ENCODE results near the gene OR51B2. TPM values are rescaled to one million over a fixed set of nuclear protein-coding genes. Genes with fewer than 3 reads are reported as not detected.

OR51B2 gene
- total RNA-seq, 1 donor from 2014 or later: not detected

DNA sequence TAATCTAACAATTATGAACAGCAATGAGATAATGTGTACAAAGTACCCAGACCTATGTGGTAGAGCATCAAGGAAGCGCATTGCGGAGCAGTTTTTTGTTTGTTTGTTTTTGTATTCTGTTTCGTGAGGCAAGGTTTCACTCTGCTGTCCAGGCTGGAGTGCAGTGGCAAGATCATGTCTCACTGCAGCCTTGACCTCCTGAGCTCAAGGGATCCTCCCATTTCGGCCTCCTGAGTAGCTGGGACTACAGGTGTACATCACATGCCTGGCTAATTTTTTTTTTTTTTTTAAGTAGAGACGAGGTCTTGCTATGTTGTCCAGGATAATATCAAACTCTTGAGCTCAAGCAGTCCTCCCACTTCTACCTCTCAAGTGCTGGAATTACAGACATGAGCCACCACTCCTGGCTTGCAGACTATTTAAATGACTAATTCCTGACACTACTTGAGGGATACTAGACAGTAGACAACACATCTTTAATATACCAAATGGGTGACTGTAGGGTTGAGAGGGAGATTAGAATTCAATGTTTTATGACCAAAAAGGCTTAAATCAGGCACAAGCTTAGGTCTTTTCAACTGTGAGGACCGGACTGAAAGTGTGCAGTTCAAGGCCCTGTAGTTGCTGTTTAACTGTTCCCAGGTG is 35.1 kb downstream of the OR51B2 start:
- intact Hi-C loops (cut with micrococcal nuclease): no loop called here

DNA sequence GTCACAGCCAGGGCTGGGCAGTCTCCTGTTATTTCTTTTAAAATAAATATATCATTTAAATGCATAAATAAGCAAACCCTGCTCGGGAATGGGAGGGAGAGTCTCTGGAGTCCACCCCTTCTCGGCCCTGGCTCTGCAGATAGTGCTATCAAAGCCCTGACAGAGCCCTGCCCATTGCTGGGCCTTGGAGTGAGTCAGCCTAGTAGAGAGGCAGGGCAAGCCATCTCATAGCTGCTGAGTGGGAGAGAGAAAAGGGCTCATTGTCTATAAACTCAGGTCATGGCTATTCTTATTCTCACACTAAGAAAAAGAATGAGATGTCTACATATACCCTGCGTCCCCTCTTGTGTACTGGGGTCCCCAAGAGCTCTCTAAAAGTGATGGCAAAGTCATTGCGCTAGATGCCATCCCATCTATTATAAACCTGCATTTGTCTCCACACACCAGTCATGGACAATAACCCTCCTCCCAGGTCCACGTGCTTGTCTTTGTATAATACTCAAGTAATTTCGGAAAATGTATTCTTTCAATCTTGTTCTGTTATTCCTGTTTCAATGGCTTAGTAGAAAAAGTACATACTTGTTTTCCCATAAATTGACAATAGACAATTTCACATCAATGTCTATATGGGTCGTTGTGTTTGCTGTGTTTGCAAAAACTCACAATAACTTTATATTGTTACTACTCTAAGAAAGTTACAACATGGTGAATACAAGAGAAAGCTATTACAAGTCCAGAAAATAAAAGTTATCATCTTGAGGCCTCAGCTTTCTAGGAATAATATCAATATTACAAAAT is 35.8 kb downstream of the OR51B2 start:
- Histone ChIP-seq H3K4me1 (no peaks in the 10 kb centered on the region), H3K27me3 (ENCODE audit: low read depth) (no peaks in the 10 kb centered on the region), H3K27ac (replicated peaks) (no peak overlapping the region), H3K9me3 (replicated peaks) (no peaks in the 10 kb centered on the region), H3K4me3 (no peak overlapping the region), H3K36me3 (no peaks in the 10 kb centered on the region)
- TF ChIP-seq, protein P1, sequence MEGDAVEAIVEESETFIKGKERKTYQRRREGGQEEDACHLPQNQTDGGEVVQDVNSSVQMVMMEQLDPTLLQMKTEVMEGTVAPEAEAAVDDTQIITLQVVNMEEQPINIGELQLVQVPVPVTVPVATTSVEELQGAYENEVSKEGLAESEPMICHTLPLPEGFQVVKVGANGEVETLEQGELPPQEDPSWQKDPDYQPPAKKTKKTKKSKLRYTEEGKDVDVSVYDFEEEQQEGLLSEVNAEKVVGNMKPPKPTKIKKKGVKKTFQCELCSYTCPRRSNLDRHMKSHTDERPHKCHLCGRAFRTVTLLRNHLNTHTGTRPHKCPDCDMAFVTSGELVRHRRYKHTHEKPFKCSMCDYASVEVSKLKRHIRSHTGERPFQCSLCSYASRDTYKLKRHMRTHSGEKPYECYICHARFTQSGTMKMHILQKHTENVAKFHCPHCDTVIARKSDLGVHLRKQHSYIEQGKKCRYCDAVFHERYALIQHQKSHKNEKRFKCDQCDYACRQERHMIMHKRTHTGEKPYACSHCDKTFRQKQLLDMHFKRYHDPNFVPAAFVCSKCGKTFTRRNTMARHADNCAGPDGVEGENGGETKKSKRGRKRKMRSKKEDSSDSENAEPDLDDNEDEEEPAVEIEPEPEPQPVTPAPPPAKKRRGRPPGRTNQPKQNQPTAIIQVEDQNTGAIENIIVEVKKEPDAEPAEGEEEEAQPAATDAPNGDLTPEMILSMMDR (IDR thresholded peaks at IDR 0.05; ENCODE audit: borderline replicate concordance): no peak
- intact Hi-C loops (cut with micrococcal nuclease): no loop called here
- no peak for DNase-seq

More for the DNA sequence above, 35.1 kb downstream of the OR51B2 start:
- no peak for DNase-seq
- Histone ChIP-seq H3K27me3 (ENCODE audit: low read depth) (no peaks in the 10 kb centered on the region), H3K9me3 (replicated peaks) (no peaks in the 10 kb centered on the region), H3K4me1 (no peaks in the 10 kb centered on the region), H3K4me3 (no peak overlapping the region), H3K36me3 (no peaks in the 10 kb centered on the region), H3K27ac (replicated peaks) (no peak overlapping the region)
- TF ChIP-seq, protein P1 (IDR thresholded peaks at IDR 0.05; ENCODE audit: borderline replicate concordance): no peak

DNA sequence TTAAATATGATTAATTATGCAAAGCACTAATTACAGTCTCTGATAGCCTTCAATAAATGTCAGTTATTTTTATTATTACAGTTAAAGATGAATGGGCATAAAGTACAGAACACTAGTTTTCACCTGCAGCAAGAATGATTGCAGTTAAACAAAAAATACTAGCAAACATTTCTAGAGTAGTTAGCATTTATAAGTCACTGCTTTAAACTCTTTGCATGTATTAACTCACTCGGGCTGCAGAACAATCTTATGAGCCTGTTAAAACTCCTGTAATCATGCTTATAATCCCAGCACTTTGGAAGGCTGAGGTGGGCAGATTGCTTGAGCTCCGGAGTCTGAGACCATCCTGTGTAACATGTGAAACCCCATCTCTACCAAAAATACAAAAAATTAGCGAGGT is 37.2 kb downstream of the OR51B2 start:
- Histone ChIP-seq H3K4me3 (no peak overlapping the region), H3K9me3 (replicated peaks) (no peaks in the 10 kb centered on the region), H3K4me1 (no peaks in the 10 kb centered on the region), H3K36me3 (no peaks in the 10 kb centered on the region), H3K27ac (replicated peaks) (no peak overlapping the region), H3K27me3 (ENCODE audit: low read depth) (no peaks in the 10 kb centered on the region)
- TF ChIP-seq, protein P1 (IDR thresholded peaks at IDR 0.05; ENCODE audit: borderline replicate concordance): no peak
- DNase-seq: no peak
- intact Hi-C loops (cut with micrococcal nuclease): no loop called here

DNA sequence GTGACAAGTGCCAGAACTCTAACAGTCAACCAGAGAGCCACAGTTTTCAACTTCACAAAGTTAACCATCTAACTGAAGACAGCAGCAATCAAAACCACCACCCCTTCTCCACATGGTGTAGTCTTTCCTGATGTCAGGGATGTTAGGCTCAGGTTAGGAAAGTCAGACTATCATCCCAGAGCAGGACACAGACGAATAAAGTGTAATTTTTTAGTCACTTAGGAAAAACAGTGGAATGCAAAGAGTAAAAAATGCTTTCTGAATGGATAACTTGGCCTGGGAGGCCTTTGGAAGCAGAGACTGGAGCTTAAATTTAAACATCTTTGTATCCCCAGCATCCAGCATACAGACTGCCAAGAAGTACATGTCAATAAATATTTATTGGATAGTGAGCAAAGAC is 37.7 kb downstream of the OR51B2 start:
- H3K27ac ChIP-seq (replicated peaks): no peak overlapping the region
- H3K36me3 ChIP-seq: no peaks in the 10 kb centered on the region
- no peaks in the 10 kb centered on the region for H3K4me1 ChIP-seq
- TF ChIP-seq, protein P1 (IDR thresholded peaks at IDR 0.05; ENCODE audit: borderline replicate concordance): no peak
- intact Hi-C loops (cut with micrococcal nuclease): no loop called here
- no peaks in the 10 kb centered on the region for H3K27me3 ChIP-seq (ENCODE audit: low read depth)
- DNase-seq: no peak
- no peak overlapping the region for H3K4me3 ChIP-seq
- no peaks in the 10 kb centered on the region for H3K9me3 ChIP-seq (replicated peaks)

DNA sequence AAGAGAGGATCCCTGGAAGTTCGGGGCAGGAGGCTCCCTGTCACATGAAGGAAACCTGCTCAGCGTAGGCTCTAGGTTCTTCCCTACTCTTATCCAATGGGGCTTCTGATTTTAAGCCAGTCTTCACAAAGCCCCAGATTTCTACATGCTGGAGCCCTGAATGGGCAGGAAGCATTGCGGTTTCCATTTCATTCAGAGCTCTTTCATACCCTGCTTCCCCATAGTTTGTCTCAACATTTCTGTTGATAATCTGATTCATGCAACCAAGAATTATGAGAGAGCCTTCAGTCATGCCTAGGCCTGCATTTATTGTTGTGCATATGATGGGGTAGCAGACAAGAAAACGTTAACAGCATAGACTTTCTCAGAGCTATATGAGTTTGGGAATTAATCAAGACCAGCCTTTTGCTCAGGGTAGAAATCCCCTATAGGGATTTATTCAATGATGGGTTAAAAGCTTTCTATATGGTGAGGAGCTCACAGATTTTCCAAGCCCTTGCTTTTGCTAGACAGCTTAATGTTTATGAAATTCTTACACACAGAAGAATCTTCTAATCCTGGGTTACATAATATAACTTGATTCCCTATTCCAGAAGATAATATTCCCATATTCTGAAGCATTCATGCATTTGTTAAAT is 38.3 kb downstream of the OR51B2 start:
- TF ChIP-seq, protein P1 (IDR thresholded peaks at IDR 0.05; ENCODE audit: borderline replicate concordance): no peak
- no peaks in the 10 kb centered on the region for H3K27me3 ChIP-seq (ENCODE audit: low read depth)
- H3K4me3 ChIP-seq: no peak overlapping the region
- DNase-seq: no peak
- no peak overlapping the region for H3K27ac ChIP-seq (replicated peaks)
- intact Hi-C loops (cut with micrococcal nuclease): no loop called here
- H3K4me1 ChIP-seq: no peaks in the 10 kb centered on the region
- H3K36me3 ChIP-seq: no peaks in the 10 kb centered on the region
- no peaks in the 10 kb centered on the region for H3K9me3 ChIP-seq (replicated peaks)
